ENCODE data around the gene TRANK1. TPM values are rescaled to one million over a fixed set of nuclear protein-coding genes. Genes with fewer than 3 reads are reported as not detected.
"Not testable (repeated sequence)": the region's sequence is repeated elsewhere in the genome, so short reads cannot be mapped to it uniquely, and the experiment has no call there.

The TRANK1 gene
- polyA plus RNA-seq, 3 donors from 2014 or later = 19.4 to 52.7 (median 24.6) TPM

GRCh38 chr3:36969540-36970432 is 24.9 kb upstream of the TRANK1 start:
- Mint-ChIP-seq H3K9me3 (peaks cover 0 to 2% (median 0%) of the 10 kb centered on the region in 6 donors), H3K27me3 (ENCODE audit: low read depth in 3 of 3) (no peaks in the 10 kb centered on the region), H3K4me1 (peaks cover 11 to 13% of the 10 kb centered on the region in 2 donors), H3K27ac (peak overlapping the region; percentile 4 to 83 (median 70)), H3K4me3 (no peak overlapping the region), H3K36me3 (peaks cover 0 to under 1% (median 0%) of the 10 kb centered on the region in 3 donors)
- no peak for DNase-seq

GRCh38 chr3:36969085-36969484 is 24.2 kb upstream of the TRANK1 start:
- peaks cover 0 to 2% (median 0%) of the 10 kb centered on the region in 6 donors for H3K9me3 Mint-ChIP-seq
- H3K4me3 Mint-ChIP-seq = no peak overlapping the region

DNA sequence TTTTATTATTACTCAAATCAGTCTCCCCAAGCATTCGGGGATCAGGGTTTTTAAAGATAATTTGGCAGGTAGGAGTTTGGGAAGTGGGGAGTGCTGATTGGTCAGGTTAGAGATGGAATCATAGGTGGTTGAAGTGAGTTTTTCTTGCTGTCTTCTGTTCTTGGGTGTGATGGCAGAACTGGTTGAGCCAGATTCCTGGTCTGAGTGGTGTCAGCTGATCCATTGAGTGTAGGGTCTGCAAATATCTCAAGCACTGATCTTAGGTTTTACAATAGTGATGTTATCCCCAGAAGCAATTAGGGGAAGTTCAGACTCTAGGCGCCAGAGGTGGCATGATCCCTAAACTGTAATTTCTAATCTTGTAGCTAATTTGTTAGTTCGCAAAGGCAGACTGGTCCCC is 20.6 kb upstream of the TRANK1 start:
- Mint-ChIP-seq H3K9me3 (no peaks in the 10 kb centered on the region), H3K4me1 (peaks cover 11 to 13% of the 10 kb centered on the region in 2 donors), H3K4me3 (no peak overlapping the region), H3K27ac (no peak overlapping the region), H3K27me3 (ENCODE audit: low read depth in 3 of 3) (peaks cover 0 to 6% (median 2%) of the 10 kb centered on the region in 3 donors), H3K36me3 (no peaks in the 10 kb centered on the region)
- no peak for DNase-seq

More at GRCh38 chr3:36969085-36969484, 24.2 kb upstream of the TRANK1 start:
- Mint-ChIP-seq H3K36me3 (no peaks in the 10 kb centered on the region), H3K27ac (peak overlapping the region in 1 of 6 donors; percentile 71), H3K4me1 (peaks cover 11 to 13% of the 10 kb centered on the region in 2 donors), H3K27me3 (ENCODE audit: low read depth in 3 of 3) (no peaks in the 10 kb centered on the region)
- no peak for DNase-seq

- Mint-ChIP-seq H3K27me3 (ENCODE audit: low read depth in 3 of 3) (peaks cover 0 to 8% (median 2%) of the 10 kb centered on the region in 3 donors), H3K9me3 (no peaks in the 10 kb centered on the region), H3K27ac (no peak overlapping the region), H3K4me3 (no peak overlapping the region), H3K36me3 (no peaks in the 10 kb centered on the region), H3K4me1 (peaks cover 7 to 9% of the 10 kb centered on the region in 2 donors)
- DNase-seq = no peak
Observed at GRCh38 chr3:36964817-36965216, 20.0 kb upstream of the TRANK1 start.

DNA sequence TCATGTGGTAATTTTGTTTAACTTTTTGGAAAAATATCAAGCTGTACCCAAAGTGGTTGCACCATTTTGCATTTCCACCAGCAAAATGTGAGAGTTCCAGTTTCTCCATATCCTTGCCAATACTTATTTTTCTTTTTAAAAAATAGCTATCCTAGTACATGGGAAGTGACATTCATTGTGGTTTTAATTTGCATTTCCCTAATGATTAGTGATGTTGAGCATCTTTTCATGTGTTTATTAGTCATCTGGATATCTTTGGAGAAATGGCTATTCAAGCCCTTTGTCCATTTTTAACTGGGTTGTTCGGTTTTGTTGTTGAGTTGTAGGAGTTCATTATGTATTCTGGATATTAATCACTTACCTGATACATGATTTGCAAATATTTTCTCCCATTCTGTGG is 19.5 kb upstream of the TRANK1 start:
- no peaks in the 10 kb centered on the region for H3K36me3 Mint-ChIP-seq
- peaks cover 0 to 8% (median 2%) of the 10 kb centered on the region in 3 donors for H3K27me3 Mint-ChIP-seq (ENCODE audit: low read depth in 3 of 3)
- DNase-seq = no peak
- peaks cover 3 to 4% of the 10 kb centered on the region in 2 donors for H3K4me1 Mint-ChIP-seq
- H3K9me3 Mint-ChIP-seq = no peaks in the 10 kb centered on the region
- no peak overlapping the region for H3K27ac Mint-ChIP-seq
- no peak overlapping the region for H3K4me3 Mint-ChIP-seq

DNA sequence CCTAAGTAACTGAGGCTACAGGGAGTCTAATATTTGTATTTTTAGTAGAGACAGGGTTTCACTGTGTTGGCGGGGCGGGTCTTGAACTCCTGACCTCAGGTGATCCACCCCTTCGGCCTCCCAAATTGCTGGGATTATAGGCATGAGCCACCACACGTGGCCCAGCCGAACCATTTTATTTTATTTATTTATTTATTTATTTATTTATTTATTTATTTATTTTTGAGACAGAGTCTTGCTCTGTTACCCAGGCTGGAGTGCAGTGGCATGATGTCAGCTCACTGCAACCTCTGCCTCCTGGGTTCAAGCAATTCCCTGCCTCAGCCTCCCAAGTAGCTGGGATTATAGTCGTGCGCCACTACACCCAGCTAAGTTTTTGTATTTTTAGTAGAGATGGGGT is 18.2 kb upstream of the TRANK1 start:
- not testable (repeated sequence) for H3K27me3 Mint-ChIP-seq (ENCODE audit: low read depth in 3 of 3); H3K27ac Mint-ChIP-seq; H3K36me3 Mint-ChIP-seq; H3K9me3 Mint-ChIP-seq; DNase-seq; H3K4me3 Mint-ChIP-seq
- peaks cover 5 to 10% of the 10 kb centered on the region in 2 donors for H3K4me1 Mint-ChIP-seq

DNA sequence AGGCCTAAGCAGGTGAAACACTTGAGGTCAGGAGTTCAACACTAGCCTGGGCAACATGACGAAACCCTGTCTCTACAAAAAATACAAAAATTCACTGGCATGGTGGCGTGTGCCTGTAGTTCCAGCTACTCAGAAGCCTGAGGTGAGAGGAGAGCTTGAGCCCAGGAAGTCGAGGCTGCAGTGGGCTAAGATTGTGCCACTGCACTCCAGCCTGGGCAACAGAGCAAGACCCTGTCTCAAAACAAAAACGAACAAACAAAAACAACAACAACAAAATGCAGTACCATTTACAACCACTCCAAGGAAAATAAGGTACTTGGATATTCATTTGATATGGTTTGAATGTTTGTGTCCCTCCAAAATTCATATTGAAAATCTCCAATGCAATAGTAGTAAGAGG is 15.6 kb upstream of the TRANK1 start:
- DNase-seq = no peak
- Mint-ChIP-seq H3K4me3 (no peak overlapping the region), H3K27ac (no peak overlapping the region), H3K27me3 (ENCODE audit: low read depth in 3 of 3) (peaks cover 0 to 8% (median 2%) of the 10 kb centered on the region in 3 donors), H3K9me3 (no peaks in the 10 kb centered on the region), H3K36me3 (no peaks in the 10 kb centered on the region), H3K4me1 (peaks cover 6 to 17% of the 10 kb centered on the region in 2 donors)

DNA sequence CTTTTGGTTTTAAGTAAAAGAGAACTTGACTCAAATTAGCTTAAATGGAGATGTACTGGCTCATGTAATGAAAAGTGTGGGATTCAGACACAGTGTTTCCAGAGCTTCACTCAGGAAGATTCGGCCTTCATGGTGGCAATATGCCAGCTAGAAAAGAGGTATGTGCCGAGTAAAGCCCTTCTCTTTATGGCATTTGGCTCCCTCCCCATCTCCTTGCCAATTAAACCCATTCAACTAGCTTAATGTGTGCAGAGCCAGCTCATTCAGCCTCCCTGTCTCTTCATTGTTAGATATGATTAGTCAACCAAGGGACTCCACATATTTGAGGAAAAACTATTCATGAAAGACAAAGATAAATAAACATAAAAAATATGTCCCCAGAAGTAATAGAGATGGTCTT is 15.0 kb upstream of the TRANK1 start:
- no peak for DNase-seq
- Mint-ChIP-seq H3K4me3 (no peak overlapping the region), H3K27ac (no peak overlapping the region), H3K36me3 (no peaks in the 10 kb centered on the region), H3K9me3 (no peaks in the 10 kb centered on the region), H3K27me3 (ENCODE audit: low read depth in 3 of 3) (peaks cover 0 to 8% (median 2%) of the 10 kb centered on the region in 3 donors), H3K4me1 (peaks cover 6 to 17% of the 10 kb centered on the region in 2 donors)

- Mint-ChIP-seq H3K4me3 (no peak overlapping the region), H3K4me1 (peaks cover 6 to 17% of the 10 kb centered on the region in 2 donors), H3K9me3 (no peaks in the 10 kb centered on the region), H3K27me3 (ENCODE audit: low read depth in 3 of 3) (peaks cover 0 to 3% (median 0%) of the 10 kb centered on the region in 3 donors), H3K27ac (peak overlapping the region in 3 of 6 donors; percentile 5 to 26 (median 12)), H3K36me3 (no peaks in the 10 kb centered on the region)
- DNase-seq = no peak
Observed at GRCh38 chr3:36957862-36958686, 13.2 kb upstream of the TRANK1 start.

DNA sequence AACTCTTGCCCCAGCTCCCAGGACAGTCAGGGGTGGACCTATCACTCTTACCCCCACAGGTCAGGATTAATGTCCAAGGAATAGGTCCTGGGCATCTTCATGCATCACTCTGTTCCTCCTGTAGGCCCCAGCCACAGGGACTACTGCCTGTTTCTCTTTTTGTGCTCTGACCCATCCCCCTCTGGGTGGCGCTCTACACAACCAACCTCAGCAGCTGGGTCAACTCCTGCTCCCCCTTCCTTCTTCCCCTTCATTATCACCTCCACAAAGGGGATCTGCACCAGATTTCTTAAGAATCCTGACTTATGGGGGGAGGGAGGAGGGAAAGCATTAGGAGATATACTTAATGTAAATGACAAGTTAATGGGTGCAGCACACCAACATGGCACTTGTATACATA is 12.2 kb upstream of the TRANK1 start:
- no peaks in the 10 kb centered on the region for H3K9me3 Mint-ChIP-seq
- peaks cover 6 to 17% of the 10 kb centered on the region in 2 donors for H3K4me1 Mint-ChIP-seq
- H3K27ac Mint-ChIP-seq = no peak overlapping the region
- no peaks in the 10 kb centered on the region for H3K36me3 Mint-ChIP-seq
- no peak overlapping the region for H3K4me3 Mint-ChIP-seq
- DNase-seq = no peak
- H3K27me3 Mint-ChIP-seq (ENCODE audit: low read depth in 3 of 3) = peaks cover 0 to 3% (median 0%) of the 10 kb centered on the region in 3 donors

DNA sequence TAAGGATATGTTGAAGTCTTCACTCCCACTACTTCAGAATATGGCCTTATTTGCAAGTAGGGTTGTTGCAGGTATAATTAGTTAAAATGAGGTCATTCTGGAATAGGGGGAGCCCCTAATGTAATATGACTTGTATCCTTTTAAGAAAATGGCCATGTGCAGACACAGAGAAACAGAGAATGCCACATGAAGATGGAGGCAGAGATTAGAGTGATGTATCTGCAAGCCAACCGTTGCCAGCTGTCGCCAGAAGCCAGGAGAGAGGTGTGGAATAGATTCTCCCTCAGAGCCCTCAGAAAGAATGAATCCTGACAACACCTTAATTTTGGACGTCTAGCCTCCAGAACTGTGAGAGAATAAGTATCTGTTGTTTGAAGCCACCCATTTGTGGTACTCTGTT is 11.3 kb upstream of the TRANK1 start:
- Mint-ChIP-seq H3K4me1 (peaks cover 6 to 17% of the 10 kb centered on the region in 2 donors), H3K27ac (peak overlapping the region in 1 of 6 donors; percentile 26), H3K27me3 (ENCODE audit: low read depth in 3 of 3) (peaks cover 0 to 4% (median 0%) of the 10 kb centered on the region in 3 donors), H3K9me3 (no peaks in the 10 kb centered on the region), H3K36me3 (no peaks in the 10 kb centered on the region), H3K4me3 (no peak overlapping the region)
- no peak for DNase-seq

GRCh38 chr3:36954452-36955134 is 9.7 kb upstream of the TRANK1 start:
- H3K4me3 Mint-ChIP-seq = no peak overlapping the region
- no peak overlapping the region for H3K27ac Mint-ChIP-seq
- no peaks in the 10 kb centered on the region for H3K36me3 Mint-ChIP-seq
- H3K27me3 Mint-ChIP-seq (ENCODE audit: low read depth in 3 of 3) = peaks cover 0 to 2% (median 0%) of the 10 kb centered on the region in 3 donors
- no peaks in the 10 kb centered on the region for H3K9me3 Mint-ChIP-seq
- DNase-seq = no peak
- peaks cover 6 to 17% of the 10 kb centered on the region in 2 donors for H3K4me1 Mint-ChIP-seq

- DNase-seq, H3K4me3 Mint-ChIP-seq, H3K36me3 Mint-ChIP-seq: not testable (repeated sequence)
- peaks cover 13 to 17% of the 10 kb centered on the region in 2 donors for H3K4me1 Mint-ChIP-seq
- peaks cover 4 to 10% (median 10%) of the 10 kb centered on the region in 3 donors for H3K27me3 Mint-ChIP-seq (ENCODE audit: low read depth in 3 of 3)
- peaks cover 3 to 12% (median 7%) of the 10 kb centered on the region in 6 donors for H3K9me3 Mint-ChIP-seq
- H3K27ac Mint-ChIP-seq = peak overlapping the region in 2 of 6 donors; percentile 58 to 80
Observed at GRCh38 chr3:36947814-36948213, 3.0 kb upstream of the TRANK1 start.

Measured in immature natural killer cell (primary cell).